GM19324 (cell line): Measurements from ENCODE around the gene PRXL2A.
"Not testable (repeated sequence)": the region's sequence is repeated elsewhere in the genome, so short reads cannot be mapped to it uniquely, and the experiment has no call there.

Experiments used
- ATAC-seq: cut with Tn5 transposase; IDR thresholded peaks from one replicate; pipeline ENCODE4 v1.9.1; 2021; ENCODE audit warnings: mild to moderate bottlenecking, moderate library complexity; ENCODE audit not compliant: unreplicated experiment, low FRiP score

PRXL2A gene

GRCh38 chr10:80473096-80473657 is 64.8 kb downstream of the PRXL2A start:
- no peak for ATAC-seq

DNA sequence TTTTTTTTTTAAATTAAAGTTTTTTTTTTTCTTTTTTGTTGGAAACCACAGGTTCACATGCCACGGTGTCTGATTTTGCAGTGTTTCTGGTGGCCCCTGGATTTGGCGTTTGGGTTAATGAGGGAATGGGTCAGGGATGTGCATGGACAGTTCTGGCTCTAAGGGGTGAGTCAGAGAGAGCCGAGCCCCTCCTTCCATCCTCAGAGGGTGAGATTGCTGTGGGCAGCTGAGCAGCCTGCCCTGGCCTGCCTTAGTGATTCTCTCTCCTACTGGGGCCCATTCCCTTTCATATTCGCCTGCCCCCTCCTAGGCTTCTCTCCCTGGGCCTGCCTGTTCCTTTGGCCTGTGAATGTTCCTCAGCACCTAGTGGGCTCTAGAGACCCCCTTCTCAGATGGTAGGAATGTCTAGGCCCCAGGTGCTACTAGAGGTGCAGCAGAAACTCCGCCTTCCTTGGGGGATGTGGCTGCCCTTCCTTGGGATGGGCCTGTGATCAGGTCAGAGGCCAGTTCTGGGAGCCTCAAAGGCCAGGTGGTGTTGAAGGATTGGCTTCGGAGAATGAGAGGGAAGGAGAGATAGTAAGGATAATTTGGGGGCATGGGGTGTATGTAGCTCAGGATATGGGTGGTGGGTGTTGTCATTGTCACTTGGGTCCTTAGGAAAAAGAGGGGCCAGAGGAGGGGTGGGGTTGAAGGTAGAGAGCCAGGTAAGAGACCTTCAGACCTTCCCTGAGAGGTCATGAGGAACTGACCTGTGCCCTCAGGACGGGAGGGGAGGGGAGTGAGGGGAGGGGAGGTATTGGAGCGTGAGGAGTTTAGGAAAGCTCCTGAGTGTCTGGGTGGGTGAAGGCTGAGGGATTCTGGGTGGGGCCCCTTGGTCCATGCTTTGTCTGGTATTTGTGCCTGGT is 65.6 kb downstream of the PRXL2A start:
- no peak for ATAC-seq

DNA sequence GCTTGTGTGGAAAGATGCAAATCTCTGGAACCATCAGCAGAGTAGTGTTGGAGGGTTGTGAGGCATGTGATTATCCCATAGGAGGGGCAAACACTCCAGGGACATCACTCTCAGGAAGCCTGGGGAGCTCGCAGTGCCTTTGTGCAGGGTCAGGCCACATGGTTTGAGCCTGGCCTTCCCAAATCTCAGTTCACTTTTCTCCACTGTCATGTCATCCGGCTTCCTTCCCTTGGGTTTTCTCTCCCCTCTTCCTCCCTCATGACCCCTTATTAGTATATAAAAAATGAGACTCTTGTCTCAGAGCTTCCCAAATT is 66.2 kb downstream of the PRXL2A start:
- ATAC-seq, result no peak

GRCh38 chr10:80474941-80475340 is 66.6 kb downstream of the PRXL2A start:
- no peak for ATAC-seq

DNA sequence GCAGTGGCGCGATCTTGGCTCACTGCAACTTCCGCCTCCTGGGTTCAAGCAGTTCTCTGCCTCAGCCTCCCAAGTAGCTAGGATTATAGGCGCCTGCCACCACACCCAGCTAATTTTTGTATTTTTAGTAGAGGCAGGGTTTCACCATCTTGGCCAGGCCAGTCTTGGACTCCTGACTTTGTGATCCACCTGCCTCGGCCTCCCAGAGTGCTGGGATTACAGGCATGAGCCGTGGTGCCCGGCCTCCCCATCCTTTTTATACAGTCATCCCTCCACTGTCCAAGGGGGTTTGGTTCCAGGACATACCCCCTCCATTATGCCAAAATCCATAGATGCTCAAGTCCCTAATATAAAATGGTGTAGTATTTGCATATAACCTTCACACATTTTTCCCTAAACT is 67.3 kb downstream of the PRXL2A start:
- not testable (repeated sequence) for ATAC-seq

GRCh38 chr10:80476685-80477084 is 68.3 kb downstream of the PRXL2A start:
- no peak for ATAC-seq

DNA sequence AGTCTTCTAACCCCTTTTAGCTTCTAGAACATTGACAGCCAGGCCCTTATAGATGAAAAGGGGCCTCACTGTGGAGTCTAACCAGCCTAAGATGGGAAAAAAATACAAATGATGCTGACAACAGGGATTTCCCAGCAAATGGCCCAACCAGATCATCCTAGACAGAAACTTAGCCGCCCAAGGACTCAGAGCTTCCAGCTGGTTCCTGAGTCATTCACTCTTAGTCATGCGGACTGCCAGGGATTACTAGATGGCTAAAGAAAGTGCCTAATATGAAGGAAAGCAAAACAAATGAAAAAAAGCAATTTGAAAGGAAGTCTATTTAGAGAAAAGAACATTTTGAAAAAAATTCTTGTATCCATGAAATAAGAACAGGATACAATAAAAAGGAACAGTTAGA is 69.5 kb downstream of the PRXL2A start:
- no peak for ATAC-seq

GRCh38 chr10:80480373-80480772 is 72.0 kb downstream of the PRXL2A start:
- not testable (repeated sequence) for ATAC-seq

DNA sequence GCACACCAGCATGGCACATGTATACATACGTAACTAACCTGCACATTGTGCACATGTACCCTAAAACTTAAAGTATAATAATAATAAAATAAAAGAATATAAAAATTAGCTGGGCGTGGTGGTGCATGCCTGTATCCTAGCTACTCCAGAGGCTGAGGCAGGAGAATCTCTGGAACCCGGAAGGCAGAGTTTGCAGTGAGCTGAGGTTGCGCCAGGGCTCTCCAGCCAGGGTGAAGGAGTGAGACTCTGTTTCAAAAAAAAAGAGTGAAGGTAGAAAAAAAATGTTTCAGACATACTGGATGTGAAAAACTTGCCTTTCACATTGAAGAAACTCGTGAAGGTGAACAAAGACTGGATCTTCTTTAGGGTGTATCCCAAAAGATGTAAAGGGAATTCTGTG is 72.5 kb downstream of the PRXL2A start:
- ATAC-seq, result no peak

- ATAC-seq, result no peak
Observed at GRCh38 chr10:80484243-80484642, 75.9 kb downstream of the PRXL2A start.

GRCh38 chr10:80484676-80485075 is 76.3 kb downstream of the PRXL2A start:
- no peak for ATAC-seq

DNA sequence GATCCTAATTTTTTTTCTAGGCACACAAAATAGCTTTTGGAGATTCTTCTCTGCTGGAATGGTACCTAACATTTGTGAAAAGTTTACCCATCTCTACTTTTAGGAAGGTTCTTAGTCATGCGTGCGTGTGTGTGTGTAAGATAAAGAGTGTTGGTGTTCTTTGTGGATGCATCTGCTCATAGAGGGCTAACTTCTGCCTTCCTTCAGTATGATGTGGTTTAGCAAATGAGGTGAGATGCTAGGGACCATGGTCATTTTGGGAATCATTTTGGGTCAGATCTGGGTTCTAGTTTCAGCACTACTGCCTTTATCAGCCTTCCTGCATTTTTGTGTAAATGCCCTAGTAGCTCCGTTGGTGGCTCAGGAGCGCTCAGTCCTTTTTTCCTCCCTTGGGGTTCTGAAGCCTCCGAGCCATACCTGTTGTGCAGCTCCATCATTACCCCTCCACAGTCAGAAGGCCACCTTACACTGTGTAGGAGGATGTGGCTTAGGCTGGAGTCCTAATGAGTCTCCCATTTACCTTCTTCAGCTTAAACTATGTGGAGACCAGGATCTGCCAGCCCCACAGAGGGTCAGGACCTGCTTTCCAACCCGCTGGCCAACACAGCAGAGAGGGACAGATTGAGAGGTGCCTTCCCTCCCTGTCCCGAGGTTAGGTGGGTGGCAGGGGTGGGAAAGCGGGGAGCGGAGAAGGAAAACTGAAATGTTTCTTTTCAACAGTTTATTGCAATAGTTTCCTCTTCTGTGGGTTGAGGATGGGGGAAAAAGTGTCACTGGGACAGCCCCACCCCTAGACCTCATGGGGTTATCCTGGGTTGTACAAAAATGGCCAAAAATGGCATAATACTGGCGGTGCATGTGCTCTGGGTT is 77.0 kb downstream of the PRXL2A start:
- ATAC-seq, result no peak

- ATAC-seq, result no peak
Observed at GRCh38 chr10:80485946-80486764, 77.8 kb downstream of the PRXL2A start.
